ENCODE results near the gene PHRF1.
A peak's percentile ranks its signal among the peaks of the same experiment; 100 is the strongest.

PHRF1 gene

GRCh38 chr11:562046-562645 lies 14.1 kb upstream of the PHRF1 start:
- Histone ChIP-seq H3K4me2 (ENCODE audit: low read length) (peak overlapping the region; percentile 93), H3K36me3 (replicated peaks; ENCODE audit: low read depth, low read length) (peaks cover 15% of the 10 kb centered on the region), H3K4me3 (ENCODE audit: low read length) (peak overlapping the region; percentile 83), H3K4me1 (ENCODE audit: low read length) (peaks cover 21% of the 10 kb centered on the region), H3K79me2 (ENCODE audit: low read length) (peaks cover 15% of the 10 kb centered on the region), H3K9me3 (ENCODE audit: insufficient read depth, low read length) (no peaks in the 10 kb centered on the region), H3K27me3 (ENCODE audit: low read depth, low read length) (no peaks in the 10 kb centered on the region), H3K27ac (ENCODE audit: low read length) (no peak overlapping the region), H3K9ac (ENCODE audit: low read length) (peak overlapping the region; percentile 65; the same call in 1 of the 2 replicates), H4K20me1 (ENCODE audit: insufficient read depth, low read length) (peaks cover 22% of the 10 kb centered on the region), H2AFZ (ENCODE audit: low read depth, low read length) (no peak overlapping the region)
- no peak for TF ChIP-seq EZH2phosphoT487 (IDR thresholded peaks at IDR 0.05; ENCODE audit: low read depth)
- TF ChIP-seq, protein P1, sequence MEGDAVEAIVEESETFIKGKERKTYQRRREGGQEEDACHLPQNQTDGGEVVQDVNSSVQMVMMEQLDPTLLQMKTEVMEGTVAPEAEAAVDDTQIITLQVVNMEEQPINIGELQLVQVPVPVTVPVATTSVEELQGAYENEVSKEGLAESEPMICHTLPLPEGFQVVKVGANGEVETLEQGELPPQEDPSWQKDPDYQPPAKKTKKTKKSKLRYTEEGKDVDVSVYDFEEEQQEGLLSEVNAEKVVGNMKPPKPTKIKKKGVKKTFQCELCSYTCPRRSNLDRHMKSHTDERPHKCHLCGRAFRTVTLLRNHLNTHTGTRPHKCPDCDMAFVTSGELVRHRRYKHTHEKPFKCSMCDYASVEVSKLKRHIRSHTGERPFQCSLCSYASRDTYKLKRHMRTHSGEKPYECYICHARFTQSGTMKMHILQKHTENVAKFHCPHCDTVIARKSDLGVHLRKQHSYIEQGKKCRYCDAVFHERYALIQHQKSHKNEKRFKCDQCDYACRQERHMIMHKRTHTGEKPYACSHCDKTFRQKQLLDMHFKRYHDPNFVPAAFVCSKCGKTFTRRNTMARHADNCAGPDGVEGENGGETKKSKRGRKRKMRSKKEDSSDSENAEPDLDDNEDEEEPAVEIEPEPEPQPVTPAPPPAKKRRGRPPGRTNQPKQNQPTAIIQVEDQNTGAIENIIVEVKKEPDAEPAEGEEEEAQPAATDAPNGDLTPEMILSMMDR (IDR thresholded peaks at IDR 0.05; ENCODE audit: low read depth, low read length) = no peak

GRCh38 chr11:563066-563811 lies 13.0 kb upstream of the PHRF1 start:
- TF ChIP-seq, protein P1 (IDR thresholded peaks at IDR 0.05; ENCODE audit: low read depth, low read length) = no peak
- TF ChIP-seq EZH2phosphoT487 (IDR thresholded peaks at IDR 0.05; ENCODE audit: low read depth) = no peak
- H2AFZ ChIP-seq (ENCODE audit: low read depth, low read length) = no peak overlapping the region
- peaks cover 24% of the 10 kb centered on the region for H3K4me1 ChIP-seq (ENCODE audit: low read length)
- peaks cover 24% of the 10 kb centered on the region for H3K79me2 ChIP-seq (ENCODE audit: low read length)
- no peak overlapping the region for H3K27ac ChIP-seq (ENCODE audit: low read length)
- H3K9me3 ChIP-seq (ENCODE audit: insufficient read depth, low read length) = no peaks in the 10 kb centered on the region
- H3K9ac ChIP-seq (ENCODE audit: low read length) = no peak overlapping the region
- H3K27me3 ChIP-seq (ENCODE audit: low read depth, low read length) = no peaks in the 10 kb centered on the region
- peaks cover 23% of the 10 kb centered on the region for H3K36me3 ChIP-seq (replicated peaks; ENCODE audit: low read depth, low read length)
- no peak overlapping the region for H3K4me2 ChIP-seq (ENCODE audit: low read length)
- no peak overlapping the region for H3K4me3 ChIP-seq (ENCODE audit: low read length)
- peaks cover 25% of the 10 kb centered on the region for H4K20me1 ChIP-seq (ENCODE audit: insufficient read depth, low read length)

DNA sequence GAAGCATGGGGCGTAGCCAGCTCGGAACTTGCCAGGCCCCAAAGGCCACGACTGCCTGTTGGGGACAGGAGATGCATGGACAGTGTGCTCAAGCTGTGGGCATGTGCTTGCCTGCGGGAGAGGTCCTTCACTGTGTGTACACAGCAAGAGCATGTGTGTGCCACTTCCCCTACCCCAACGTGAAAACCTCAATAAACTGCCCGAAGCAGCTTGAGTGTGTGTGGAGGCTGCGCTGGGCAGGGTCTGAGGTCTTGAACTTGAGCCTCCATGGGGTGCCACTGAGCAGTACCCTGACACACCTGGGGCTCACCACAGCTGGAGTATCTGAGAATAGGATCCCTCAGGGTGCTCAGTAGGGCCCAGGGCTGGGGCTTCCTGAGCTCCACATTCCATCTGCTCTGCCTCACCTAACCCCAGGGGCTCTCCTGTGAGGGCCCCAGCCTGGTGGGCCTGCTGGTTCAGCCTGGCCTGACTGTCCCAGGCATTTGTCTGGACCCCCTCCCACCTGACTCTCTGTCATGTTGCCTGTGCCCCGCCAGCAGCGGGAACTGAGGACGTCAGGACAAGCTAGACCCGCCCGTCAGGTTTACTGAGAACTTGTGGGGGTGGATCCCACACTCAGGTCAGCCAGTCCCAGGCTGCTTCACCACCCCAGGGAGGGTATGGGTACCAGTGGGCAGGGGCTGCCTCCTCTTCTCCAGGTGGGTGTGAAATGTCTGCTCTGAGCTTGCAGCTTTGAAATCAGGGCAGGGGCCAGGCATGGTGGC lies 12.3 kb upstream of the PHRF1 start:
- Histone ChIP-seq H3K27me3 (ENCODE audit: low read depth, low read length) (no peaks in the 10 kb centered on the region), H3K4me3 (ENCODE audit: low read length) (no peak overlapping the region), H3K9ac (ENCODE audit: low read length) (no peak overlapping the region), H3K9me3 (ENCODE audit: insufficient read depth, low read length) (no peaks in the 10 kb centered on the region), H3K4me2 (ENCODE audit: low read length) (no peak overlapping the region), H4K20me1 (ENCODE audit: insufficient read depth, low read length) (peaks cover 25% of the 10 kb centered on the region), H3K4me1 (ENCODE audit: low read length) (peaks cover 24% of the 10 kb centered on the region), H2AFZ (ENCODE audit: low read depth, low read length) (no peak overlapping the region), H3K79me2 (ENCODE audit: low read length) (peaks cover 24% of the 10 kb centered on the region), H3K27ac (ENCODE audit: low read length) (no peak overlapping the region), H3K36me3 (replicated peaks; ENCODE audit: low read depth, low read length) (peaks cover 23% of the 10 kb centered on the region)
- TF ChIP-seq, protein P1 (IDR thresholded peaks at IDR 0.05; ENCODE audit: low read depth, low read length) = no peak
- TF ChIP-seq EZH2phosphoT487 (IDR thresholded peaks at IDR 0.05; ENCODE audit: low read depth) = no peak

Measured in OCI-LY3 (cell line).